Endothelial cell of umbilical vein (primary cell): ENCODE results near the gene SERPINA9. TPM values are rescaled to one million over a fixed set of nuclear protein-coding genes. Genes with fewer than 3 reads are reported as not detected.

ENCODE experiments used
- BruUV-seq: library from RNA; stranded (reverse); fragments of 400-500 nt; replicated peaks from 2 replicates; lab custom pipeline; 2021; lab: Mats Ljungman, UMichigan
- CTCF ChIA-PET: fragments of 300-600, 350-600 bp; sonication (Branson Sonifier 250); formaldehyde crosslinking; loops from one replicate; lab custom pipeline; 2021; ENCODE audit warnings: antibody characterized with exemption, inconsistent platforms; lab: Charles Lee
- POLR2A ChIA-PET: fragments of 300-600, 350-600 bp; sonication (Branson Sonifier 250); formaldehyde crosslinking; loops from one replicate; lab custom pipeline; 2021; ENCODE audit warnings: antibody characterized with exemption, inconsistent platforms; lab: Charles Lee
- DNase-seq: peaks from one replicate; pipeline ENCODE4 v3.0.0-alpha.2; 2011; ENCODE audit warnings: low read depth, low spot score
- FAIRE-seq: peaks from 2 replicates; lab custom pipeline; 2011; peaks lifted over from hg19 to GRCh38; lab: Jason Lieb, UNC
- H2AFZ ChIP-seq: 2 replicates; pipeline ENCODE4 v1.6.0; 2012; ENCODE audit warnings: low read depth, low read length, control low read depth, inconsistent platforms
- H3K27ac ChIP-seq: 2 replicates; pipeline ENCODE4 v1.5.1; 2011; ENCODE audit warnings: low read depth, mild to moderate bottlenecking, control low read depth, low read length, moderate library complexity; ENCODE audit not compliant: insufficient read depth
- H3K27me3 ChIP-seq, 2 experiments: 2 replicates each; pipeline versions ENCODE4 v1.6.0 to v1.6.1; 2011; ENCODE audit warnings: low read length in 2 of 2, mixed read lengths in 1 of 2; ENCODE audit not compliant: control insufficient read depth in 2 of 2, insufficient read depth in 2 of 2
- H3K36me3 ChIP-seq, 2 experiments: 2 replicates in 1 of 2; 3 replicates in 1 of 2; pipeline ENCODE4 v1.5.1; 2011; ENCODE audit warnings: low read length in 2 of 2, mild to moderate bottlenecking in 1 of 2, moderate library complexity in 1 of 2; ENCODE audit not compliant: control insufficient read depth in 2 of 2, insufficient read depth in 2 of 2; ENCODE audit errors: extremely low read depth in 1 of 2
- H3K4me1 ChIP-seq: 3 replicates; pipeline ENCODE4 v1.5.1; 2011; ENCODE audit warnings: mild to moderate bottlenecking, low read length; ENCODE audit not compliant: control insufficient read depth, insufficient read depth; ENCODE audit errors: extremely low read depth
- H3K4me2 ChIP-seq: 2 replicates; pipeline ENCODE4 v1.6.1; 2011; ENCODE audit warnings: low read length, control low read depth, mixed read lengths; ENCODE audit not compliant: insufficient read depth
- H3K4me3 ChIP-seq, 3 experiments: fragments of 200-600 bp in 1 of 3; sonication (generic), shearing (Covaris generic) in 1 of 3; replicated peaks in 1 of 3; 2 replicates each; pipeline ENCODE4 v1.5.1; 2011 to 2016; ENCODE audit warnings: control low read depth in 3 of 3, low read length in 3 of 3, mild to moderate bottlenecking in 2 of 3, inconsistent platforms in 1 of 3, low read depth in 1 of 3, moderate library complexity in 1 of 3; ENCODE audit not compliant: insufficient read depth in 1 of 3
- H3K79me2 ChIP-seq: 2 replicates; pipeline ENCODE4 v1.6.0; 2012; ENCODE audit warnings: low read length, inconsistent platforms; ENCODE audit not compliant: control insufficient read depth, insufficient read depth
- H3K9ac ChIP-seq: replicated peaks from 2 replicates; pipeline ENCODE3; 2011; ENCODE audit warnings: low read length, control low read depth; ENCODE audit not compliant: insufficient read depth; ENCODE audit errors: extremely low read depth
- H3K9me1 ChIP-seq: replicated peaks from 3 replicates; pipeline ENCODE4 v1.6.0; 2011; ENCODE audit warnings: mild to moderate bottlenecking, low read length; ENCODE audit not compliant: control insufficient read depth, insufficient read depth; ENCODE audit errors: extremely low read depth
- H3K9me3 ChIP-seq: replicated peaks from 2 replicates; pipeline ENCODE4 v1.5.1; 2012; ENCODE audit warnings: low read length, inconsistent platforms; ENCODE audit not compliant: control insufficient read depth, insufficient read depth
- H4K20me1 ChIP-seq: replicated peaks from 2 replicates; pipeline ENCODE3; 2011; ENCODE audit warnings: mild to moderate bottlenecking, low read length; ENCODE audit not compliant: control insufficient read depth, insufficient read depth; ENCODE audit errors: extremely low read depth
- CTCF ChIP-seq, 2 donors: IDR thresholded peaks; 1 replicate in 1 of 2; 2 replicates in 1 of 2; pipeline ENCODE4 v1.5.1; 2011; ENCODE audit warnings: low read length in 2 of 2, mild to moderate bottlenecking in 2 of 2, moderate library complexity in 2 of 2, control low read depth in 1 of 2, inconsistent platforms in 1 of 2, low read depth in 1 of 2; ENCODE audit not compliant: insufficient read depth in 1 of 2; ENCODE audit errors: extremely low read depth in 1 of 2
- EZH2 ChIP-seq: IDR thresholded peaks from 2 replicates; pipeline ENCODE4 v1.6.1; 2012; ENCODE audit warnings: borderline replicate concordance, low read depth, mild to moderate bottlenecking, moderate library complexity, low read length, inconsistent platforms; ENCODE audit not compliant: severe bottlenecking
- FOS ChIP-seq: IDR thresholded peaks from 2 replicates; pipeline ENCODE4 v1.6.1; 2011; ENCODE audit warnings: mild to moderate bottlenecking, low read length, moderate library complexity, borderline replicate concordance; ENCODE audit not compliant: insufficient read depth
- GATA2 ChIP-seq: IDR thresholded peaks from 2 replicates; pipeline ENCODE4 v1.7.0; 2011; ENCODE audit warnings: low read depth, mild to moderate bottlenecking, moderate library complexity, mixed read lengths, low read length; ENCODE audit not compliant: insufficient read length, insufficient read depth
- JUN ChIP-seq: IDR thresholded peaks from 2 replicates; pipeline ENCODE4 v1.6.1; 2011; ENCODE audit warnings: borderline replicate concordance, low read depth; ENCODE audit not compliant: insufficient read length, insufficient read depth
- MAX ChIP-seq: IDR thresholded peaks from 2 replicates; pipeline ENCODE4 v1.6.1; 2011; ENCODE audit not compliant: insufficient read depth, insufficient read length
- MYC ChIP-seq: IDR thresholded peaks from one replicate; pipeline ENCODE4 v1.6.1; 2011; ENCODE audit warnings: mild to moderate bottlenecking, low read depth, low read length
- POLR2A ChIP-seq: IDR thresholded peaks from 2 replicates; pipeline ENCODE4 v1.6.1; 2012; ENCODE audit warnings: low read depth, mild to moderate bottlenecking, control low read depth, low read length
- POLR2AphosphoS5 ChIP-seq: IDR thresholded peaks from 2 replicates; pipeline ENCODE4 v1.6.1; 2012; ENCODE audit warnings: low read depth, mild to moderate bottlenecking, control low read depth, low read length, moderate library complexity; ENCODE audit not compliant: insufficient read depth
- dilution Hi-C: fragments of 300-500 bp; cut with MboI; formaldehyde crosslinking; loops from one replicate; pipeline ENCODE4 v1.15.0; 2019; ENCODE audit warnings: low sequenced_read_pairs; ENCODE audit not compliant: extremely low pct_ligation_motif_present
- intact Hi-C: fragments of 100-400 bp; cut with micrococcal nuclease; formaldehyde crosslinking; loops from one replicate; pipeline ENCODE4 v1.10.0; 2022
- polyA plus RNA-seq, 4 experiments: library from polyadenylated mRNA; depleted of rRNA in 3 of 4; stranded (reverse) in 3 of 4; unstranded in 1 of 4; fragments of >200 nt; gene quantifications; 2 replicates each; pipeline versions ENCODE4 v1.2.1 to v1.2.3, GENCODE V29; 2011 to 2012; ENCODE audit warnings: missing spikeins in 1 of 4
- total RNA-seq: library from RNA; stranded (reverse); gene quantifications from 2 replicates; pipeline ENCODE4 v1.2.3, GENCODE V29; 2021

The SERPINA9 gene
- total and polyA plus RNA-seq, 2 donors (not counting 3 experiments of a cell fraction or from before 2014, with no cell fraction given), result not detected

GRCh38 chr14:94458558-94459205 is 17.3 kb downstream of the SERPINA9 start:
- no peaks in the 10 kb centered on the region for H3K9me1 ChIP-seq
- no peak for TF ChIP-seq JUN
- TF ChIP-seq EZH2, result no peak
- no peak for TF ChIP-seq FOS
- FAIRE-seq (no peak), DNase-seq (no peak)
- no peaks in the 10 kb centered on the region for H3K9me3 ChIP-seq
- ChIA-PET POLR2A (no interaction called here), CTCF (no interaction called here)
- no peaks in the 10 kb centered on the region for H3K27me3 ChIP-seq
- no peaks in the 10 kb centered on the region for H3K36me3 ChIP-seq
- H3K79me2 ChIP-seq, result no peaks in the 10 kb centered on the region
- no peak overlapping the region for H3K27ac ChIP-seq
- no peak overlapping the region for H3K9ac ChIP-seq
- intact Hi-C loops, result no loop called here
- no peaks in the 10 kb centered on the region for H3K4me1 ChIP-seq
- no peak overlapping the region for H3K4me2 ChIP-seq
- BruUV-seq, result no TSS peak
- no peak overlapping the region for H3K4me3 ChIP-seq
- no peaks in the 10 kb centered on the region for H4K20me1 ChIP-seq
- H2AFZ ChIP-seq, result no peak overlapping the region
- dilution Hi-C loops, result no loop called here

- Histone ChIP-seq H3K4me1 (no peaks in the 10 kb centered on the region), H3K36me3 (no peaks in the 10 kb centered on the region), H3K79me2 (no peaks in the 10 kb centered on the region), H3K4me2 (no peak overlapping the region), H3K27me3 (no peaks in the 10 kb centered on the region), H2AFZ (no peak overlapping the region), H3K27ac (no peak overlapping the region), H3K9ac (no peak overlapping the region), H3K9me1 (no peaks in the 10 kb centered on the region), H4K20me1 (no peaks in the 10 kb centered on the region), H3K9me3 (no peaks in the 10 kb centered on the region), H3K4me3 (no peak overlapping the region)
- TF ChIP-seq MYC (no peak), POLR2A (no peak), GATA2 (no peak), EZH2 (no peak), JUN (no peak), MAX (no peak), FOS (no peak), POLR2AphosphoS5 (no peak), CTCF (IDR thresholded peaks at IDR 0.05; ENCODE audit: extremely low read depth in 1 of 2, insufficient read depth in 1 of 2, low read depth in 1 of 2, low read length in 2 of 2) (no peak)
- ChIA-PET CTCF (no interaction called here), POLR2A (no interaction called here)
- intact Hi-C loops, result no loop called here
- FAIRE-seq (no peak), DNase-seq (no peak)
- no TSS peak for BruUV-seq
- dilution Hi-C loops, result no loop called here
These were observed 17.9 kb downstream of the SERPINA9 start for GRCh38 chr14:94458096-94458495.
